ENCODE results near the gene CDK5. TPM values are rescaled to one million over a fixed set of nuclear protein-coding genes. Genes with fewer than 3 reads are reported as not detected.

The CDK5 gene
- total RNA-seq, 1 donor from 2014 or later = 47.9 TPM

DNA sequence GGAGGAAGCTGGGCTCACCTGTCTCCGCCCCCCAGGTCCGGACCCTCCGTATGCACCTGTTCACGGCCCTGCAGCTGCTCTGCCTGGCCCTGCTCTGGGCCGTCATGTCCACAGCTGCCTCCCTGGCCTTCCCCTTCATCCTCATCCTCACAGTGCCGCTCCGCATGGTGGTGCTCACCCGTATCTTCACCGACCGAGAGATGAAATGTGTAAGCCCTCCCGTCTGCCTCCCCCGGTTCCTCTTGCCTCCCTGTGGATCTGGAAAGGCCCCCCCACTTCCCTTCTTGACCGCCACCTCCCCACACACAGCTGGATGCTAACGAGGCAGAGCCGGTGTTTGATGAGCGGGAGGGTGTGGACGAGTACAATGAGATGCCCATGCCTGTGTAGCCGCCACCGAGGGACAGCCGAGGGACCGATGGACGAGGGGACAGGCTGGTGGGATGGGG, 18.3 kb upstream of the CDK5 start:
- Histone ChIP-seq H3K4me2 (ENCODE audit: low read length) (no peak overlapping the region), H3K4me1 (ENCODE audit: insufficient read depth, low read length) (peaks cover 17% of the 10 kb centered on the region), H3K9ac (ENCODE audit: low read length) (no peak overlapping the region), H3K79me2 (ENCODE audit: insufficient read depth, low read length) (peaks cover 31% of the 10 kb centered on the region), H3K36me3 (ENCODE audit: insufficient read depth, low read length) (peaks cover 21% of the 10 kb centered on the region), H3K27ac (ENCODE audit: low read depth, low read length) (no peak overlapping the region), H3K27me3 (ENCODE audit: insufficient read depth, low read length) (no peaks in the 10 kb centered on the region), H2AFZ (ENCODE audit: low read depth, low read length) (no peak overlapping the region), H3K9me3 (ENCODE audit: insufficient read depth, low read depth, low read length) (no peaks in the 10 kb centered on the region), H3K4me3 (ENCODE audit: insufficient read depth, low read depth, low read length) (no peak overlapping the region), H4K20me1 (ENCODE audit: insufficient read depth, low read length) (peaks cover 56% of the 10 kb centered on the region)
- Mint-ChIP-seq H3K4me3 (ENCODE audit: unreplicated experiment) (peak overlapping the region; percentile 45), H3K4me1 (ENCODE audit: low read depth, unreplicated experiment) (peaks cover 11% of the 10 kb centered on the region), H3K27ac (ENCODE audit: unreplicated experiment) (no peak overlapping the region), H3K36me3 (ENCODE audit: low read depth, unreplicated experiment) (peaks cover 14% of the 10 kb centered on the region), H3K27me3 (ENCODE audit: low read depth, unreplicated experiment) (no peaks in the 10 kb centered on the region), H3K9me3 (ENCODE audit: unreplicated experiment) (no peaks in the 10 kb centered on the region)
- DNase-seq (ENCODE audit: low read depth) (no peak), FAIRE-seq (no peak)
- no peak for TF ChIP-seq CTCF (IDR thresholded peaks at IDR 0.05; ENCODE audit: insufficient read depth, low read depth, low read length)
- TF ChIP-seq EZH2 (IDR thresholded peaks at IDR 0.05; ENCODE audit: insufficient read depth, low read length) = no peak

DNA sequence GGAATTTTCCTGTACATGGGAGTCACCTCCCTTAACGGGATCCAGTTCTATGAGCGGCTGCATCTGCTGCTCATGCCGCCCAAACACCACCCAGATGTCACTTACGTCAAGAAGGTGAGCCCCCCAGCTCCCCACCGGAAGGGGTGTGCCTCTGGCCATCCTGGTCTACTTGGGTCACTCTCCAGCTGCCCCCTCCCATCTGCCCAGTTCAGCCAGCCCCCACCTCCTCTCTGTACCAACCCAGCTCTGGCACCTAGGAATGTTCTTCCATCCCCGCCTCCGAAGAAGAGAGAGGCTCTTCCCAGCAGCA, 17.9 kb upstream of the CDK5 start:
- Histone ChIP-seq H3K4me3 (ENCODE audit: insufficient read depth, low read depth, low read length) (no peak overlapping the region), H3K9ac (ENCODE audit: low read length) (no peak overlapping the region), H3K4me1 (ENCODE audit: insufficient read depth, low read length) (peaks cover 14% of the 10 kb centered on the region), H3K79me2 (ENCODE audit: insufficient read depth, low read length) (peaks cover 31% of the 10 kb centered on the region), H4K20me1 (ENCODE audit: insufficient read depth, low read length) (peaks cover 56% of the 10 kb centered on the region), H3K27me3 (ENCODE audit: insufficient read depth, low read length) (no peaks in the 10 kb centered on the region), H3K4me2 (ENCODE audit: low read length) (no peak overlapping the region), H2AFZ (ENCODE audit: low read depth, low read length) (no peak overlapping the region), H3K9me3 (ENCODE audit: insufficient read depth, low read depth, low read length) (no peaks in the 10 kb centered on the region), H3K27ac (ENCODE audit: low read depth, low read length) (no peak overlapping the region), H3K36me3 (ENCODE audit: insufficient read depth, low read length) (peaks cover 21% of the 10 kb centered on the region)
- Mint-ChIP-seq H3K36me3 (ENCODE audit: low read depth, unreplicated experiment) (peaks cover 14% of the 10 kb centered on the region), H3K4me3 (ENCODE audit: unreplicated experiment) (no peak overlapping the region), H3K9me3 (ENCODE audit: unreplicated experiment) (no peaks in the 10 kb centered on the region), H3K4me1 (ENCODE audit: low read depth, unreplicated experiment) (peaks cover 11% of the 10 kb centered on the region), H3K27me3 (ENCODE audit: low read depth, unreplicated experiment) (no peaks in the 10 kb centered on the region), H3K27ac (ENCODE audit: unreplicated experiment) (no peak overlapping the region)
- TF ChIP-seq EZH2 (IDR thresholded peaks at IDR 0.05; ENCODE audit: insufficient read depth, low read length) = no peak
- TF ChIP-seq CTCF (IDR thresholded peaks at IDR 0.05; ENCODE audit: insufficient read depth, low read depth, low read length) = no peak
- FAIRE-seq (no peak), DNase-seq (ENCODE audit: low read depth) (no peak)

DNA sequence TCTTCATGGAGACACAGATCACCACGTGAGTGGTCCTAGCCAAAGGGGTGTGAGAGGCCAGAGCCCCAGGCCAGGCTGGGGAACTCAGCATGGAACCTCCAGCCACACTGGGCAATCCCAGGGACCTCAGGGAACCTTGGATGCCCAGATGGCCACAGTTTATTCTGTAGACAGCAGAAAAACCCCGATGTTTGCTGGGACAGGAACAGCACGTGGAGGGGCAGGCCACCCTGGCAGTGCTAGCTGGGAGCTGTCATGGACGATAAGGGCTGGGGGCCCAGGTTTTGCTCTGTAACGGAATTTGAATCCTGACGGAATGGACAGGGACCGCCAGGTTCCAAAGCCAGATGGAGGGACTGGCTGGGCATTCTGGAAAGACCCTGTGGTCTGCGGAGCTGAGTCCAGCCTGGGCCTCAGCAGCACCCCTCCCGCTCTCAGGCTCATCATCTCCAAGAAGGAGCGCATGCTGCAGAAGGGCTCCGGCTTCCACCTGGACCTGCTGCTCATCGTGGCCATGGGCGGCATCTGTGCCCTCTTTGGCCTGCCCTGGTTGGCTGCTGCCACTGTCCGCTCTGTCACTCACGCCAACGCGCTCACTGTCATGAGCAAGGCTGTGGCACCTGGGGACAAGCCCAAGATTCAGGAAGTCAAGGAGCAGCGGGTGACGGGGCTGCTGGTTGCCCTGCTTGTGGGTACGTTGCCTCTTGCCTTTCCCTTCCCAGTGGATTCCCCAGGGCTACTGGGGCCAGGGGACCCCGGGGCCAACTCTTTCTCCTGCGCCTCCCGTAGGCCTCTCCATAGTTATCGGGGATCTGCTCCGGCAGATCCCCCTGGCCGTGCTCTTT, 17.3 kb upstream of the CDK5 start:
- Histone ChIP-seq H3K4me1 (ENCODE audit: insufficient read depth, low read length) (peaks cover 14% of the 10 kb centered on the region), H2AFZ (ENCODE audit: low read depth, low read length) (no peak overlapping the region), H3K4me2 (ENCODE audit: low read length) (no peak overlapping the region), H3K27me3 (ENCODE audit: insufficient read depth, low read length) (no peaks in the 10 kb centered on the region), H3K4me3 (ENCODE audit: insufficient read depth, low read depth, low read length) (no peak overlapping the region), H3K9me3 (ENCODE audit: insufficient read depth, low read depth, low read length) (no peaks in the 10 kb centered on the region), H3K79me2 (ENCODE audit: insufficient read depth, low read length) (peaks cover 25% of the 10 kb centered on the region), H3K9ac (ENCODE audit: low read length) (no peak overlapping the region), H3K27ac (ENCODE audit: low read depth, low read length) (no peak overlapping the region), H3K36me3 (ENCODE audit: insufficient read depth, low read length) (peaks cover 21% of the 10 kb centered on the region), H4K20me1 (ENCODE audit: insufficient read depth, low read length) (peaks cover 57% of the 10 kb centered on the region)
- no peak for FAIRE-seq
- Mint-ChIP-seq H3K4me1 (ENCODE audit: low read depth, unreplicated experiment) (peaks cover 11% of the 10 kb centered on the region), H3K27ac (ENCODE audit: unreplicated experiment) (peak overlapping the region; percentile 47), H3K4me3 (ENCODE audit: unreplicated experiment) (no peak overlapping the region), H3K36me3 (ENCODE audit: low read depth, unreplicated experiment) (peaks cover 14% of the 10 kb centered on the region), H3K27me3 (ENCODE audit: low read depth, unreplicated experiment) (no peaks in the 10 kb centered on the region), H3K9me3 (ENCODE audit: unreplicated experiment) (no peaks in the 10 kb centered on the region)
- no peak for TF ChIP-seq EZH2 (IDR thresholded peaks at IDR 0.05; ENCODE audit: insufficient read depth, low read length)
- no peak for TF ChIP-seq CTCF (IDR thresholded peaks at IDR 0.05; ENCODE audit: insufficient read depth, low read depth, low read length)
- no peak for DNase-seq (ENCODE audit: low read depth)
